Measurements from ENCODE around the gene OPRPN.

DNA sequence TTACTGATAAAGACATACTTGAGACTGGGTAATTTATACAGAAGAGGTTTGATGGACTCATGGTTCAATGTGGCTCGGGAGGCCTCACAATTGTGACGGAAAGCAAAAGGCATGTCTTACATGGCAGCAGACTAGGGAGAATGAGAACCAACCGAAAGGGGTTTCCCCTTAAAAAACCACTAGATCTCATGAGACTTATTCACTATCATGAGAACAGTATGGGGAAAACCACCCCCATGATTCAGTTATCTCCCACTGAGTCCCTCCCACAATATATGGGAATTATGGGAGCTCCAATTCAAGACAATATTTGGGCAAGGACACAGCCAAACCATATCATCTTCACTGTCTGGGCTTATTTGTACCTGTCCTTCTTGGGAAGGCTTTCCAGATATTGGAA lies 51.5 kb downstream of the OPRPN start:
- TF ChIP-seq, protein P1, sequence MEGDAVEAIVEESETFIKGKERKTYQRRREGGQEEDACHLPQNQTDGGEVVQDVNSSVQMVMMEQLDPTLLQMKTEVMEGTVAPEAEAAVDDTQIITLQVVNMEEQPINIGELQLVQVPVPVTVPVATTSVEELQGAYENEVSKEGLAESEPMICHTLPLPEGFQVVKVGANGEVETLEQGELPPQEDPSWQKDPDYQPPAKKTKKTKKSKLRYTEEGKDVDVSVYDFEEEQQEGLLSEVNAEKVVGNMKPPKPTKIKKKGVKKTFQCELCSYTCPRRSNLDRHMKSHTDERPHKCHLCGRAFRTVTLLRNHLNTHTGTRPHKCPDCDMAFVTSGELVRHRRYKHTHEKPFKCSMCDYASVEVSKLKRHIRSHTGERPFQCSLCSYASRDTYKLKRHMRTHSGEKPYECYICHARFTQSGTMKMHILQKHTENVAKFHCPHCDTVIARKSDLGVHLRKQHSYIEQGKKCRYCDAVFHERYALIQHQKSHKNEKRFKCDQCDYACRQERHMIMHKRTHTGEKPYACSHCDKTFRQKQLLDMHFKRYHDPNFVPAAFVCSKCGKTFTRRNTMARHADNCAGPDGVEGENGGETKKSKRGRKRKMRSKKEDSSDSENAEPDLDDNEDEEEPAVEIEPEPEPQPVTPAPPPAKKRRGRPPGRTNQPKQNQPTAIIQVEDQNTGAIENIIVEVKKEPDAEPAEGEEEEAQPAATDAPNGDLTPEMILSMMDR (IDR thresholded peaks at IDR 0.05), result no peak
- TF ChIP-seq POLR2A (IDR thresholded peaks at IDR 0.05), result no peak

All from testis (tissue), 2 donors.